GM18867 (cell line): ENCODE data around the gene FAM168A.

Experiments
- ATAC-seq: cut with Tn5 transposase; IDR thresholded peaks from one replicate; pipeline ENCODE4 v1.9.1; 2021; ENCODE audit warnings: mild to moderate bottlenecking, moderate library complexity; ENCODE audit not compliant: unreplicated experiment

FAM168A gene

DNA sequence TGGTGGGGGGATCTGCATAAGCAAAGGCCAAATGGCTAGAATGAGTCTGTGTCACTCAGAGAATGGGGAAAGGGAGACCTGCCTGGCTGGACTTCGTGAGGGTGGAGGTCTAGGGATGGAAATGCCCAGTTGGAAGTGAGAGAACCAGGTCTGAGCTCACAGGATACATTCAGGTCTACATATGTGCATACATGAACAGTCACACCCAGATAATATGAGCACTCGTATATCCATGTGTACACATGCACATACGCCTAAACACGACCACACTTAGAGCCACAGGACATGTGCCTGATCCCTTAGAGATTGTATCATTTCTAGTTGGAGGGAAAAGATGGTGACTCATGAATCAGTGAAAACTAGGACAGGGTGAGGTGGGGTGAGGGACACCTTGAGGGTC is 242.8 kb downstream of the FAM168A start:
- ATAC-seq, result no peak

GRCh38 chr11:73353422-73353821 is 244.5 kb downstream of the FAM168A start:
- no peak for ATAC-seq

DNA sequence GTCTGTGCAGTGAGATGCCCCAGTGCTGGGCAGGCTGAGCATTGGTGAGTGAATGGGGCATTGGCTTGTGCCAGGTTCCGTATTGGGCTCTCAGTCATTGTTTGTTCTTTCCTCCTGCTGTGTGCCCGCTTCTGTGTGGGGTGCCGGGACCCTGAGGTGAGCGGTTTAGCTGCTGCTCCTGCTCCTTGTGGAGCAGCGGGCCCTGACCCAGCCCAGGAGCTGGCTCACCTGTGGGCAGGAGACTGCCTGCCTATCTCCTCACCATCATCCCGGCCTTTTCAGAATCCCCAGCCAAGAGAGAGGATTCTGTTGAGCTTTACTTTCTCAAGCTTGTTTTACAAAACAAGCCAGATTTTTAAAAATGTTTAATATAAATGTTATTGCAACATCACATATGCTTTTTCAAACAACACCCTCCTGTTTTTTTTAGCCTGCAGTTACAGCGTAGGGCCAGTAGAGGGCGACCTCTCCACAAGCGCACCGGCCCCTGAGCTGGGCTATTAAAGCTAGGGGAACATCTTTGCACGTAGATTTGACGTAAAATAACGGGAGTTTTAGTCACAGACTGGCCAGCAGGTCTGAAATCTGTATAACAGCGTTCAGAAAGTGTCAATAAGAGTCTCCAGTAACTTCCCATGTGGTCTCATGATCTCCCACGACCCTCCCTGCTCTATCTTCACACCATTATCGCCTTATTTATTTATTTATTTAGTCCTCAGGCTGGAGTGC is 246.8 kb downstream of the FAM168A start:
- no peak for ATAC-seq
